Smooth muscle cell (in vitro differentiated cells): ENCODE data around the gene SEMA4B. TPM values are rescaled to one million over a fixed set of nuclear protein-coding genes. Genes with fewer than 3 reads are reported as not detected.
A peak's percentile ranks its signal among the peaks of the same experiment; 100 is the strongest.

Source experiments
- DNase-seq: peaks from one replicate; lab custom pipeline; 2025; ENCODE audit not compliant: unreplicated experiment; lab: John Stamatoyannopoulos, UW
- H2AFZ ChIP-seq: fragments of 200-600 bp; sonication (generic); 2 replicates; pipeline ENCODE4 v1.6.0; 2016; ENCODE audit warnings: antibody characterized with exemption, low read depth, mild to moderate bottlenecking
- H3F3A ChIP-seq: fragments of 200-600 bp; sonication (generic); 2 replicates; pipeline ENCODE4 v1.6.0; 2017; ENCODE audit warnings: antibody characterized with exemption, low read depth
- H3K27ac ChIP-seq: fragments of 200-600 bp; sonication (generic); 2 replicates; pipeline ENCODE4 v1.5.1; 2016; ENCODE audit warnings: low read depth, mild to moderate bottlenecking
- H3K27me3 ChIP-seq: fragments of 200-600 bp; sonication (generic); 2 replicates; pipeline ENCODE4 v1.6.1; 2016; ENCODE audit warnings: low read depth, mild to moderate bottlenecking
- H3K36me3 ChIP-seq: fragments of 200-600 bp; sonication (generic); 2 replicates; pipeline ENCODE4 v1.5.1; 2016; ENCODE audit warnings: low read depth
- H3K4me1 ChIP-seq: fragments of 200-600 bp; sonication (generic); 2 replicates; pipeline ENCODE4 v1.5.1; 2016; ENCODE audit warnings: low read depth
- H3K4me2 ChIP-seq: fragments of 200-600 bp; sonication (generic); 2 replicates; pipeline ENCODE4 v1.6.0; 2016; ENCODE audit warnings: mild to moderate bottlenecking
- H3K4me3 ChIP-seq: fragments of 200-600 bp; sonication (generic); 2 replicates; pipeline ENCODE4 v1.5.1; 2016; ENCODE audit warnings: mild to moderate bottlenecking
- H3K79me2 ChIP-seq: fragments of 200-600 bp; sonication (generic); 2 replicates; pipeline ENCODE4 v1.6.0; 2016; ENCODE audit warnings: low read depth, mild to moderate bottlenecking
- H3K9ac ChIP-seq: fragments of 200-600 bp; sonication (generic); 2 replicates; pipeline ENCODE4 v1.6.0; 2016; ENCODE audit warnings: low read depth
- H3K9me3 ChIP-seq: fragments of 200-600 bp; sonication (generic); replicated peaks from 2 replicates; pipeline ENCODE4 v1.5.1; 2016; ENCODE audit warnings: low read depth
- H4K20me1 ChIP-seq: fragments of 200-600 bp; sonication (generic); 2 replicates; pipeline ENCODE4 v1.6.0; 2016; ENCODE audit warnings: low read depth
- CTCF ChIP-seq: fragments of 200-600 bp; sonication (generic); IDR thresholded peaks from 2 replicates; pipeline ENCODE4 v1.5.1; 2017; ENCODE audit warnings: borderline replicate concordance, mild to moderate bottlenecking, antibody characterized with exemption; ENCODE audit not compliant: insufficient read depth, poor library complexity, severe bottlenecking
- WGBS: methylation state at CpG from one replicate; pipeline ENCODE4 v1.1.7; 2016; ENCODE audit warnings: low lambda C conversion rate; 5-methylcytosine and 5-hydroxymethylcytosine counted together
- polyA plus RNA-seq: library from polyadenylated mRNA; unstranded; fragments of >200 nt; fragmentation: Nextera tagmentation; extraction: Ambion mirVana; gene quantifications from 2 replicates; pipeline ENCODE4 v1.2.1, GENCODE V29; 2016
- total RNA-seq: library from RNA; depleted of rRNA; stranded (reverse); fragments of >200 nt; gene quantifications from 2 replicates; pipeline ENCODE4 v1.2.3, GENCODE V29; 2014

Gene SEMA4B
- total and polyA plus RNA-seq, 2 experiments from 2014 or later = 29.6 to 51.4 TPM

GRCh38 chr15:90165157-90165556, 36.0 kb upstream of the SEMA4B start:
- Histone ChIP-seq H3K4me1 (peaks cover 2% of the 10 kb centered on the region), H3K36me3 (no peaks in the 10 kb centered on the region), H3K4me2 (no peak overlapping the region), H3K9ac (no peak overlapping the region), H3K27me3 (no peaks in the 10 kb centered on the region), H3K27ac (peak overlapping the region; percentile 86), H4K20me1 (no peaks in the 10 kb centered on the region), H3K4me3 (no peak overlapping the region), H3F3A (peaks cover 23% of the 10 kb centered on the region), H2AFZ (no peak overlapping the region), H3K79me2 (no peaks in the 10 kb centered on the region), H3K9me3 (no peaks in the 10 kb centered on the region)
- WGBS = 100% methylated on average over 1 of the region's 1 CpG
- DNase-seq = no peak
- TF ChIP-seq CTCF = no peak

GRCh38 chr15:90165659-90166489, 35.3 kb upstream of the SEMA4B start:
- H4K20me1 ChIP-seq = no peaks in the 10 kb centered on the region
- H3K9ac ChIP-seq = peak overlapping the region; percentile 10
- H3K27ac ChIP-seq = peak overlapping the region; percentile 86
- H3K9me3 ChIP-seq = no peaks in the 10 kb centered on the region
- 21% methylated on average over 14 of the region's 14 CpGs for WGBS
- H3K4me1 ChIP-seq = peaks cover 2% of the 10 kb centered on the region
- peak overlapping the region; percentile 30 for H3K4me2 ChIP-seq
- H3K36me3 ChIP-seq = no peaks in the 10 kb centered on the region
- TF ChIP-seq CTCF = no peak
- H2AFZ ChIP-seq = no peak overlapping the region
- H3K79me2 ChIP-seq = no peaks in the 10 kb centered on the region
- H3F3A ChIP-seq = peaks cover 23% of the 10 kb centered on the region
- no peaks in the 10 kb centered on the region for H3K27me3 ChIP-seq
- H3K4me3 ChIP-seq = no peak overlapping the region
- peak; percentile 46 for DNase-seq

- H2AFZ ChIP-seq = no peak overlapping the region
Observed at GRCh38 chr15:90167121-90167520, 34.0 kb upstream of the SEMA4B start.

More at GRCh38 chr15:90167121-90167520, 34.0 kb upstream of the SEMA4B start:
- Histone ChIP-seq H4K20me1 (no peaks in the 10 kb centered on the region), H3K4me1 (peaks cover 2% of the 10 kb centered on the region), H3K27ac (no peak overlapping the region), H3K9ac (no peak overlapping the region), H3K4me3 (no peak overlapping the region), H3K79me2 (no peaks in the 10 kb centered on the region), H3K4me2 (no peak overlapping the region), H3K36me3 (no peaks in the 10 kb centered on the region), H3K9me3 (no peaks in the 10 kb centered on the region), H3K27me3 (no peaks in the 10 kb centered on the region), H3F3A (peaks cover 23% of the 10 kb centered on the region)
- TF ChIP-seq CTCF = no peak
- DNase-seq = no peak
- WGBS = 95% methylated on average over 4 of the region's 4 CpGs
